NCI-H1417 (cell line): ENCODE measurements around the gene KCNIP3.

ENCODE experiments used
- DNase-seq, 3 experiments: peaks; one replicate each; lab custom pipeline; 2025; lab: John Stamatoyannopoulos, UW

The KCNIP3 gene

GRCh38 chr2:95314598-95314963 is 17.4 kb downstream of the KCNIP3 start:
- DNase-seq: no peak

GRCh38 chr2:95314964-95315611 is 17.9 kb downstream of the KCNIP3 start:
- peak in 2 of 3 experiments; percentile 17 to 57 for DNase-seq

- DNase-seq: no peak
These were observed 18.8 kb downstream of the KCNIP3 start for GRCh38 chr2:95315801-95316411.

GRCh38 chr2:95316466-95317122 is 19.4 kb downstream of the KCNIP3 start:
- DNase-seq: no peak

- DNase-seq: no peak
These were observed 20.0 kb downstream of the KCNIP3 start for GRCh38 chr2:95317123-95317500.

GRCh38 chr2:95317665-95318425 is 20.7 kb downstream of the KCNIP3 start:
- DNase-seq: no peak

GRCh38 chr2:95318431-95319220 is 21.5 kb downstream of the KCNIP3 start:
- DNase-seq: no peak

GRCh38 chr2:95319481-95320343 is 22.6 kb downstream of the KCNIP3 start:
- no peak for DNase-seq

- DNase-seq: no peak
These were observed 23.2 kb downstream of the KCNIP3 start for GRCh38 chr2:95320344-95320712.

GRCh38 chr2:95320986-95321767 is 24.0 kb downstream of the KCNIP3 start:
- no peak for DNase-seq

- DNase-seq: peak; percentile 22 to 60 (median 47)
These were observed 26.4 kb downstream of the KCNIP3 start for GRCh38 chr2:95323347-95324155.

- DNase-seq: no peak
These were observed 27.9 kb downstream of the KCNIP3 start for GRCh38 chr2:95325026-95325425.

GRCh38 chr2:95325590-95326432 is 28.7 kb downstream of the KCNIP3 start:
- no peak for DNase-seq

GRCh38 chr2:95326433-95327140 is 29.4 kb downstream of the KCNIP3 start:
- no peak for DNase-seq

- DNase-seq: no peak
These were observed 30.7 kb downstream of the KCNIP3 start for GRCh38 chr2:95327861-95328260.

GRCh38 chr2:95328358-95329125 is 31.4 kb downstream of the KCNIP3 start:
- DNase-seq: no peak

GRCh38 chr2:95329401-95329800 is 32.3 kb downstream of the KCNIP3 start:
- no peak for DNase-seq
